ENCODE data around the gene RXRA. TPM values are rescaled to one million over a fixed set of nuclear protein-coding genes. Genes with fewer than 3 reads are reported as not detected.

RXRA gene
- polyA plus RNA-seq, 1 donor = 74.6 TPM

DNA sequence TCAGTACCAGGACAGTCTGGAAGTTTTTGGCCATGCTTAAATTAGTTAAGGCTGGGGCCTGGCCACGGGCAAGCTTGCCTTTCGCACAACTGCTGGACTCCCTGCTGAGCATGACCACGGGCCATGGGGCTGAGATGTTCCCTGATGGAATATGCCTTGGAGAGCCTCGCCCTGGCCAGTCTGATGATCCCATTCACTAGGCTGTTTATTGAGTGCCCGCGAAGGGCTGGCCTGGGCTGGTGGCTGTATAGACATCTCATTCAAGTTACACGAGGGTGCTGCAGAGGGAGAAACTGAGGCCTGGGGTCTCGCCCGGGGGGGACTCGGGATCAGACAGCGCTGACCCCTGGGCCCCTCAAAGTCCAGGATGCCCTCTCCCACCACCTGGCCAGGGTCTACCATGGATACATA lies 7.8 kb upstream of the RXRA start:
- Histone ChIP-seq H3K27me3 (ENCODE audit: control insufficient read depth, insufficient read depth, low read length) (no peaks in the 10 kb centered on the region), H3K9me3 (ENCODE audit: control insufficient read depth, low read depth, low read length) (no peaks in the 10 kb centered on the region), H3K36me3 (ENCODE audit: control insufficient read depth, insufficient read depth, low read length) (no peaks in the 10 kb centered on the region), H3K4me1 (ENCODE audit: control insufficient read depth, insufficient read depth, low read length) (peaks cover 21% of the 10 kb centered on the region), H3K4me3 (ENCODE audit: low read length) (no peak overlapping the region), H3K27ac (ENCODE audit: low read length) (no peak overlapping the region)
- no CpG with 5 or more reads among the region's 11 CpGs for WGBS (ENCODE audit: insufficient coverage, low lambda C conversion rate)
- DNase-seq = no peak

- Histone ChIP-seq H3K4me1 (ENCODE audit: control insufficient read depth, insufficient read depth, low read length) (peaks cover 21% of the 10 kb centered on the region), H3K36me3 (ENCODE audit: control insufficient read depth, insufficient read depth, low read length) (no peaks in the 10 kb centered on the region), H3K9me3 (ENCODE audit: control insufficient read depth, low read depth, low read length) (peaks cover under 1% of the 10 kb centered on the region), H3K27me3 (ENCODE audit: control insufficient read depth, insufficient read depth, low read length) (no peaks in the 10 kb centered on the region), H3K4me3 (ENCODE audit: low read length) (no peak overlapping the region), H3K27ac (ENCODE audit: low read length) (no peak overlapping the region)
- WGBS (ENCODE audit: insufficient coverage, low lambda C conversion rate) = no CpG with 5 or more reads among the region's 5 CpGs
- no peak for DNase-seq
Measured at GRCh38 chr9:134318941-134319305, 7.3 kb upstream of the RXRA start.

DNA sequence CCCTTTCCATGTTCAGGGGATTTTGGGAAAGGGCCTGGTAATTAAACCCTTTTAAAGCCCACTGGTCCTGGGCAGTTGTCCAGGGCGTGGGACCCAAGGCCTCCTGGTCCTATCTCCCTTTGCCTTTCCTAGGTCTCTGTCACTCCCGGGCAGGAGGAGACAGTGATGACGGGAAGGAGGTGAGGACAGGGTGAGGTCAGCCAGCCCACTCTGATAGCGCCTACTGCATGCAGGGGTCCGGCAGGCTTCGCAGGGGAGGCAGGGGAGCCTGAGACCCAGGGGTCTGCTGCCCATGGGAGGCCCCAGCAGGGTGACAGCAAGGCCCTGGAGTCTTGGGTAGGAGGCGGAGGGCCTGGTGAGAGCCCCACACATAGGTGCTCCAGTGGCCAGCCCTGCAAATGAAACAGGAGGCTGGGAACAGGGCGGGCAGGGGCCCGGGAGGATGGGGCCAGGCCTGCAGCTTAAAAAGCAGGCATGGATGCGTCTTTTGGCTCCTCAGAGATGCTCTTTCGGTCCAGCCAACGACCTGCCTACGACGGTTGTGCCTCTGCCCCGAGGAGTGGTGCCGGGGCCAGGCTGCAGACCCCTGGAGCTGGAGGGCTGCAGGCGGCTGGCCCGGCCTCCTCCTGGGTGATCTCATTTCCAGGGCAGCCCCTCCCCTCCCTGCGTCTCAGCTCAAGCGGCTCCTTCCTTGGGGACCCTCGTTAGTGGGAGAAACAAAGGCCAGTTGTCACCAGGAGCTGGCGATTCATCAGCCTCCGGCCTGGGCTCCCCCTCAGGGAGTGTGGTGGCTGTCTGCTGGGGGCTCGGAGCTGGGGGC lies 6.7 kb upstream of the RXRA start:
- Histone ChIP-seq H3K9me3 (ENCODE audit: control insufficient read depth, low read depth, low read length) (peaks cover 2% of the 10 kb centered on the region), H3K4me3 (ENCODE audit: low read length) (no peak overlapping the region), H3K27me3 (ENCODE audit: control insufficient read depth, insufficient read depth, low read length) (no peaks in the 10 kb centered on the region), H3K4me1 (ENCODE audit: control insufficient read depth, insufficient read depth, low read length) (peaks cover 21% of the 10 kb centered on the region), H3K27ac (ENCODE audit: low read length) (no peak overlapping the region), H3K36me3 (ENCODE audit: control insufficient read depth, insufficient read depth, low read length) (no peaks in the 10 kb centered on the region)
- DNase-seq = no peak
- no CpG with 5 or more reads among the region's 24 CpGs for WGBS (ENCODE audit: insufficient coverage, low lambda C conversion rate)

DNA sequence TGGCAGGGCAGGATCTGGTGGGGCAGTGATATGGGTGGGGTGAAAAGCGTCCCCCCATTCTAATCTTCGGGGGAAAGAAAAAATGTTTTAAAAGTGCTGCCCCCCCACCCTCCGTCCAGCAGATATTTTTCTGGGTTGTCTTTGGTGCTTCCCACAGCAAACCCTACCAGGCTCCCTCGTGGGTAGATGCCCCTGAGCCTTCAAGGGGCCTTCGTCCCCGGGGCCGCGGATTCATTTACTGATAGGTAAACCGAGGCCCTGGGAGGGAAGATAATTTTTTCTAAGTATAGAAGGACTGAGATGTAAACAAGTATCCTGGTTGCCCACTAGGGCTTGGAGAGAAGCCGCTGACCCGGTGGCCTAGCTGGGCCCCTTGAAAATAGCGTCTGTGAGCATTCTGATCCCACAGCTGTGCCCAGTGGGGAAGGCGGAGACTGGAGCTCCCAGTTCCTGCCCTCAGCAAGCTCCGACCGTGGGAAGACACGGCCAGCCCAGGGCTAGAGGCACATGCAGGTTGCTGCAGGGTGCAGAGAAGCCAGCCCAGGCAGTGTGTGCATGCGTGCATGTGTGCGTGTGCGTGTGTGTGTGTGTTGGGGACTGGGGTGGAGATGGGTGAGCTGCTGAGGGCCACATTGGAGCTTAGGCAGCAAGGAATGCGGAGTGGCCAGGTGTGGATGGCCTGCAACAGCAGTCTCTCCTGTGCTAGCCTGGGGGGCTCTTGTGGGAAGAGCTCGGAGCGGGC lies 6.0 kb upstream of the RXRA start:
- no peak overlapping the region for H3K4me3 ChIP-seq (ENCODE audit: low read length)
- no peak overlapping the region for H3K27ac ChIP-seq (ENCODE audit: low read length)
- no peak for DNase-seq
- peaks cover 2% of the 10 kb centered on the region for H3K9me3 ChIP-seq (ENCODE audit: control insufficient read depth, low read depth, low read length)
- no CpG with 5 or more reads among the region's 22 CpGs for WGBS (ENCODE audit: insufficient coverage, low lambda C conversion rate)
- H3K36me3 ChIP-seq (ENCODE audit: control insufficient read depth, insufficient read depth, low read length) = no peaks in the 10 kb centered on the region
- H3K4me1 ChIP-seq (ENCODE audit: control insufficient read depth, insufficient read depth, low read length) = peaks cover 24% of the 10 kb centered on the region
- H3K27me3 ChIP-seq (ENCODE audit: control insufficient read depth, insufficient read depth, low read length) = no peaks in the 10 kb centered on the region

DNA sequence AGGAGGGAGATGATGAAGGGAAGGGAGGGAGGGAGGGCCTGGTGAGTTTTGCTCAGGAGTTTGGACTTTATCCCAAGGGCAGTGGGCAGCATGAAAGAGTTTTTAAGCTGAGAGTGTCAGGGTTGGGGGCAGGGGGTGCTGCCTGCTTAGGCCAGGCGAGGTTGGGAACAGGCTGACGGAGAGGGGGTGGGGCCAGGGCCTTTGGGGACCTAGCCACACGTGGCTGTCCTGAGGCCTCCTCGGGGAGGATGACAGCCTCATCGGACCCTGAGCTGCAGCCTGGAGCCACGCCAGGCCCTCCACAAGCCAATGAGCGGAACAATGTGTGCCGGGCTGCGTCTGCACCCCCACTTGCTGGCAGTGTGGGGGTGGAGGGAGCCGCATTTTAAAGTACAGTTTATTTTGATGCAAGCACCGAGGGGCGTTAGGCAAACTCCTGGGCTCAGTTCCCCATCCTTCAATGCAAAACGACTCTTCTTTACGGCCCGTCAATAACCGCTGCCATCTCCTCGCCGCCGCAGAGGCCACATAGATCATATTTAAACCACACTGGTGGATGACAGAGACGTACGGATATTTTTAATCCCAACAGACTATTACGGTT lies 5.3 kb upstream of the RXRA start:
- Histone ChIP-seq H3K4me3 (ENCODE audit: low read length) (no peak overlapping the region), H3K36me3 (ENCODE audit: control insufficient read depth, insufficient read depth, low read length) (no peaks in the 10 kb centered on the region), H3K27ac (ENCODE audit: low read length) (no peak overlapping the region), H3K27me3 (ENCODE audit: control insufficient read depth, insufficient read depth, low read length) (no peaks in the 10 kb centered on the region), H3K9me3 (ENCODE audit: control insufficient read depth, low read depth, low read length) (peaks cover 2% of the 10 kb centered on the region), H3K4me1 (ENCODE audit: control insufficient read depth, insufficient read depth, low read length) (peaks cover 24% of the 10 kb centered on the region)
- DNase-seq = peak in 1 of 2 donors; percentile 72
- no CpG with 5 or more reads among the region's 22 CpGs for WGBS (ENCODE audit: insufficient coverage, low lambda C conversion rate)

DNA sequence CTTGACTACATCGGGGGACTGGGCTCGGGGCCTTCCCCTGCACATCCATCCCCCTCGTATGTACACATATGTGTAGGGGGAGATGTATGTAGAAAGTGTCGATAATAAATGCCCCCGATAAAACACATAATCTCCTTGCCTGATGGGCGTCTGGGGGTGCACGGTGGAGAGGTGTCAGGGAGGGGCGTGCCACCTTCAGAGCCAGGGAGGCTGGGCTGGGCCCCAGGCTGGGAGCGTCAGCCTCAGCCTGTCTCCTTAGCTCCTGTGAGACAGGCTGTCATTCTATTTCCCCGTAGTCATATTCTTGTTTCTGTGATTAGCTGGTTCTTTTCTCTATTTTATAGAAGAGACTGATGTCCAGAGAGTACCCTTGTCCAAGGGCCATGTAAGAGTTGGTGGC lies 4.7 kb upstream of the RXRA start:
- DNase-seq = no peak
- no CpG with 5 or more reads among the region's 10 CpGs for WGBS (ENCODE audit: insufficient coverage, low lambda C conversion rate)
- no peak overlapping the region for H3K4me3 ChIP-seq (ENCODE audit: low read length)
- no peaks in the 10 kb centered on the region for H3K36me3 ChIP-seq (ENCODE audit: control insufficient read depth, insufficient read depth, low read length)
- H3K27ac ChIP-seq (ENCODE audit: low read length) = no peak overlapping the region
- H3K9me3 ChIP-seq (ENCODE audit: control insufficient read depth, low read depth, low read length) = peaks cover 2% of the 10 kb centered on the region
- peaks cover 24% of the 10 kb centered on the region for H3K4me1 ChIP-seq (ENCODE audit: control insufficient read depth, insufficient read depth, low read length)
- no peaks in the 10 kb centered on the region for H3K27me3 ChIP-seq (ENCODE audit: control insufficient read depth, insufficient read depth, low read length)

GRCh38 chr9:134321946-134322741 lies 4.1 kb upstream of the RXRA start:
- WGBS (ENCODE audit: insufficient coverage, low lambda C conversion rate) = no CpG with 5 or more reads among the region's 19 CpGs
- H3K4me3 ChIP-seq (ENCODE audit: low read length) = no peak overlapping the region
- no peaks in the 10 kb centered on the region for H3K27me3 ChIP-seq (ENCODE audit: control insufficient read depth, insufficient read depth, low read length)
- DNase-seq = peak in 1 of 2 donors; percentile 65
- peaks cover 2% of the 10 kb centered on the region for H3K9me3 ChIP-seq (ENCODE audit: control insufficient read depth, low read depth, low read length)
- H3K27ac ChIP-seq (ENCODE audit: low read length) = no peak overlapping the region
- H3K4me1 ChIP-seq (ENCODE audit: control insufficient read depth, insufficient read depth, low read length) = peaks cover 24% of the 10 kb centered on the region
- H3K36me3 ChIP-seq (ENCODE audit: control insufficient read depth, insufficient read depth, low read length) = no peaks in the 10 kb centered on the region

DNA sequence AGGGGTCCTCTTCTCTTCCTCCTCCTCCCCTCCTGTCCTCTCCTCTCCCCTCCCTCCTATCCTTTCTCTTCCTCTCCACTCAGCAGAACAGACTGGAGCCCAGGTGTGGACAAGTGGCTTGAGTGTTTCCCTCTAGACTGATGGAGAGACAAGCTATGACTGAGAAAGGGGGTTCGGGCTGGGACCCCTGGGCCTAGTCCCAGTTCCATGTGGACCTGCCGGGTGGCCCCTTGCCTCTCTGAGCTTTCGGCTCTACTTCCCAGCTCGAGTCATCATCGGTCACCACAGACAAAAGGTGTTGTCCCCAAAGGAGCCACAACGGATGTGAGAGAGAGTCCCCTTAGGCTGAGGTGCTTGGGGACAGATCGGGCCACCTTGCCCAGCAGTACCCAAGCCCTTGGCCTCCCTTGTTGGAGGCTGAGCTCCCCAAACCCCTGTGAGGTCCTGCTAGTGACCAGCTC lies 3.4 kb upstream of the RXRA start:
- DNase-seq = no peak
- Histone ChIP-seq H3K4me1 (ENCODE audit: control insufficient read depth, insufficient read depth, low read length) (peaks cover 28% of the 10 kb centered on the region), H3K36me3 (ENCODE audit: control insufficient read depth, insufficient read depth, low read length) (no peaks in the 10 kb centered on the region), H3K27me3 (ENCODE audit: control insufficient read depth, insufficient read depth, low read length) (no peaks in the 10 kb centered on the region), H3K9me3 (ENCODE audit: control insufficient read depth, low read depth, low read length) (peaks cover 2% of the 10 kb centered on the region), H3K27ac (ENCODE audit: low read length) (no peak overlapping the region), H3K4me3 (ENCODE audit: low read length) (no peak overlapping the region)
- no CpG with 5 or more reads among the region's 7 CpGs for WGBS (ENCODE audit: insufficient coverage, low lambda C conversion rate)

DNA sequence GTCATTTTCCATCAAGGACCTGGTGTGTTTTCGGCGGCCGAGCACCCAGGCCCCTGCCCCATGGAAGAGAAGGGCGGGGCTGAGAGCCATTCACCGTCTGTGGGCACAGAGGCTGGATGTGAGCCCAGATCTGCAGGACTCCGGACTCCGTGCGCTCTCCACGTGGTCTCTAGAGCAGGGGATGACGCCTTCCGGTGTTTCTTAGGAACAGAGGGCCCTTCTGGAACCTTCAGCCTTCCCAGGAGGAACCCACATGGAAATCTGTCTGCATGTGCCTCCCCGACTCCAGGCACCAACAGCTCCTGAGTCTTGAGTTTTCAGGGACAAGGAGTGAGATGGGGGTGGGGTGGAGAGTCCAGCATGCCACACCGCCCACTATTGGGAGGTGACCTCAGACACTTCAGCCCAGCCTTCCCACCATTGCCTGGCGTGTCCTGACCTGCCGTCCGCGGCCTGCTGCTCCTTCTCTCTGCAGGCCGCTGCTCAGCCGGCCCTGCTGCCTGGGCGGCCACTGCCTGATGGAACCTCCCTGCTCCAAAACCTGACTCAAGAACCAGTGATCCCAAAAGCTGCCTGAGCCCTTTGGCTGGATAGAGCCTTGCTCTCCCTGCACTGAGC lies 2.4 kb upstream of the RXRA start:
- no peaks in the 10 kb centered on the region for H3K36me3 ChIP-seq (ENCODE audit: control insufficient read depth, insufficient read depth, low read length)
- H3K4me3 ChIP-seq (ENCODE audit: low read length) = no peak overlapping the region
- peak in 1 of 2 donors; percentile 61 for DNase-seq
- H3K27me3 ChIP-seq (ENCODE audit: control insufficient read depth, insufficient read depth, low read length) = no peaks in the 10 kb centered on the region
- no peak overlapping the region for H3K27ac ChIP-seq (ENCODE audit: low read length)
- peaks cover 37% of the 10 kb centered on the region for H3K4me1 ChIP-seq (ENCODE audit: control insufficient read depth, insufficient read depth, low read length)
- peaks cover 2% of the 10 kb centered on the region for H3K9me3 ChIP-seq (ENCODE audit: control insufficient read depth, low read depth, low read length)
- no CpG with 5 or more reads among the region's 20 CpGs for WGBS (ENCODE audit: insufficient coverage, low lambda C conversion rate)

Data from large intestine (tissue), 3 donors.